Ecto neural progenitor cell (in vitro differentiated cells): ENCODE measurements around the gene GNAQ.

Source experiments
- DNase-seq: peaks from one replicate; pipeline ENCODE4 v3.0.0-alpha.2; 2018; ENCODE audit warnings: low spot score

Gene GNAQ

DNA sequence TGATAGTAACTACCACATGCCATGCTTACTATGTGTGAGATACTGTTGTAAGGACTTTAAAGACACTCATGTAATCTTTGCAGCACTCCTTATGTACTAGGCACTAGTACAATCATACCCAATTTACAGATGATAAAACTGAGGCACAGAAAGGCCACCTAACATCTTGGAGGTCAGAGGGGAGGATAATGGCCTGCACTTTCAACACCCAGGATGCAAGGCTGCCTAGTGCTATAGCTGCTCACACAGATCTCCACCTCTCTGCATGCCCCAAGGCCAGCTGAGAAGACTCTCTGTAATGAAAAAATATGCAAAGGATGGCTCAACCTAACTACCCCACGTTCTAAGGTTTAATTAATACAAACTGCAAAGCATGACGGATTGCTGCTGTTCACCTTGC lies 57.2 kb downstream of the GNAQ start:
- DNase-seq, result no peak

DNA sequence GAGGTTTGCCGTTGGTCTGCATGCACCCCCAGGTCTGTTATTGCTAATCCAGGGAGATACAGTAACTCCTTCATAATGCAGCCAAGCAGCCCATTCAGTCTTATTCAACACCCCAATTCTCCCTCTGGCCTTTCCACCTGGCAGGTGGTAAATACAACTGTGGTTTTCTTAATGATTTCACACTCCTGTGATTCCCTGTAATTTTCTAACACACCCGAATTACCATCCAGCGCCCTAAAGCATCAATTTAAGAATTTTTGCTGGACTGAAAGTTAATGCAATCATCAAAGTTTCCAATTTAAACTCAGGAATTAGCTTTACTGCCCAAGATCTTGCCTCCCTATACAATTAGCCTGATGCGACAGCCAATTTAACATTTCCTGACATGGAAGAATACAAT lies 62.5 kb downstream of the GNAQ start:
- DNase-seq, result no peak

DNA sequence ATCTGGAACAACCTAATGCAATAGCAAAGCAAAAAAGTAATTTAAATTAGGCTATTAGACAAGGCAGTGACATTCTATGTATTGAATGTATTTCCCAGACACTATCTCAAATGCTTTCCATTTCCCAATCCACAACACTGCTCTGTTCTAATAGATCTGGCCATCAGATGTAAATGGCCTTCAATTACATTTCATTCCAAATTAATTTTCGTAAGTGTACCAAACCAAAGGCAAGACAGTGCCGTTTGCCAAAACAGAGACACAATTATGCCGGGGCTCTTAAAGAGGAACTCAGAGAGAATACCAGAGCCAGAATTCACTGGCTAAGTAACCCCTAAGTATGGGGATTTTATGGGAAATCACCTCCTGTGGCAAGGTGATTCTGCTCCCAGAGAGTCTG lies 63.1 kb downstream of the GNAQ start:
- DNase-seq, result no peak

DNA sequence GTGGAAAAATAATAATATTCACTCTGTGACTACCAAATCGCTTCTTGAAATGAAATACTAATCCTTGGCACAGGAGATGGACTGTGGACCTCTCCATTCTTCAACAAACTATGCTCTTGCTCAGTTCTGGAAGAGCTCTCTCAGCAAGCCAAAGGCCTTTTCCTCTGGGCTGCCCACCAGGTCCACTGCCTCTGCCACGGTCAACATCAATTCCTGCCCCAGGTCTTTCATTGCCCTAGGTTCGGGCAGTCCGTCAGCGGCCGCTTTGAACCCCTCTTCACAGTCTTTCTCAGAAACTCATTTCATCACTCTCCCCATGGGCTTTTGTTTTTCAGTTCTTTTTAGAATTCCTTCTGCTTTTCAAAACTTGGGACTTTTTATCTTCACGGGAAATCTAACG lies 64.9 kb downstream of the GNAQ start:
- no peak for DNase-seq

DNA sequence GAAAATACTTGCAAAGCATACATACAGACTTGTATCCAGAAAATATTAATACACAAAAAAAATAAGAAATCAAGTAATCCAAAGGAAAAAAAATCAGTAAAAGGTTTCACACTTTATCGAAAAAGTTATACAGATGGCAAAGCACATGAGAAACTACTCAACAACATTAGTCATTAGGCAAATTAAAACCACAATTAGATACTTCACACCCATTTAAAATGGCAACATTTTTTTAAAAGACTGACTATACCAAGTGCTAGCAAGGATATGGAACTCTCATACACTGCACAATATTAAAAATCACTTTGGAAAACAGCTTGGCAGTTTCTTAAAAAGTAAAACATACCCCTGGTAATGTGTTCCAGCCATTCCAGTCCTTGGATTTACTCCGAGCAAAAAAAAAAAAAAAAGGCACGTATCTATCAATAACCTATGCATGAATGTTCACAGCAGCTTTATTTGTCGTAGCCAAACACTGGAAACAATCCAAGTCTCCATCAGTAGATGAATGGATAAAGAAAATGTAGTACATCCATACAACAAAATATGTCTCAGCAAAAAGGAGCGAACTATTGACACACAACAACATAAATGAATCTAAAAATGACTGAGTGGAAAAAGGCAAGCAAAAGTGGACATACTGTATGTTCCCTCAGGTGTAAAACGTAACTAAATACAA lies 66.0 kb downstream of the GNAQ start:
- no peak for DNase-seq

DNA sequence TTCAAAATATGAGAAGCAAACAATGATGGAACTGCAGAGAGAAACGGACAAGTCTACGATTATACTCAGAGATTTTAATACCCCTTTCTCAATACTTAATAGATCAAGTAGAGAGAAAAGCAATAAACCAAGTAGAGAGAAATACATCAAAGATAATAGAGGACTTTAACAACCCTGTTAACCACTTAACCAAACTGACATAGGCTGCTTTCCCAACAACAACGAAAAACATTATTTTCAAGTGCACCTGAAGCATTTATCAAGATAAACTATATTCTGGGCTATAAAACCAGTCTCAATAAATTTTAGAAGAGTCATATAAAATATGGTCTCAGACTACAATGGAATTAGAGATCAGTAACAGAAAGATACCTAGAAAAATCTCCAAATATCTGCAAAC lies 67.4 kb downstream of the GNAQ start:
- no peak for DNase-seq

DNA sequence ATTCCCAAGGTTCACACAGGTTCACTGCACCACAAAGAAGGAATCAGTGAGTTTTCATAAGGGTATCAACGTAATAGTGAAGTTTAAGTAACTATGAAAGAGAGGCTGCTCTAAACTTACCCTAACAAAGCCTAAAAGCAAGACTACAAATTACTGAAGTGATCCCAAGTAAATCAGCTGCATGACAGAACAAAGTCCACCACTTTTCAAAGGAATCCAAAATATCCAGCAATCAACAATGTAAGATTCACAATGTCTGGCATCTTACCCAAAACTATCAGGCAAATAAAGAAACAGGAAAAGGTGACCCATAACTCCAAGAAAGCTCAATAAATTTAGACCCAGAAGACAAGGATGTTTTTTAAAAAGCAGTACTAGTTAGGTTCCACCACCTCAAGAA lies 70.1 kb downstream of the GNAQ start:
- DNase-seq, result no peak

DNA sequence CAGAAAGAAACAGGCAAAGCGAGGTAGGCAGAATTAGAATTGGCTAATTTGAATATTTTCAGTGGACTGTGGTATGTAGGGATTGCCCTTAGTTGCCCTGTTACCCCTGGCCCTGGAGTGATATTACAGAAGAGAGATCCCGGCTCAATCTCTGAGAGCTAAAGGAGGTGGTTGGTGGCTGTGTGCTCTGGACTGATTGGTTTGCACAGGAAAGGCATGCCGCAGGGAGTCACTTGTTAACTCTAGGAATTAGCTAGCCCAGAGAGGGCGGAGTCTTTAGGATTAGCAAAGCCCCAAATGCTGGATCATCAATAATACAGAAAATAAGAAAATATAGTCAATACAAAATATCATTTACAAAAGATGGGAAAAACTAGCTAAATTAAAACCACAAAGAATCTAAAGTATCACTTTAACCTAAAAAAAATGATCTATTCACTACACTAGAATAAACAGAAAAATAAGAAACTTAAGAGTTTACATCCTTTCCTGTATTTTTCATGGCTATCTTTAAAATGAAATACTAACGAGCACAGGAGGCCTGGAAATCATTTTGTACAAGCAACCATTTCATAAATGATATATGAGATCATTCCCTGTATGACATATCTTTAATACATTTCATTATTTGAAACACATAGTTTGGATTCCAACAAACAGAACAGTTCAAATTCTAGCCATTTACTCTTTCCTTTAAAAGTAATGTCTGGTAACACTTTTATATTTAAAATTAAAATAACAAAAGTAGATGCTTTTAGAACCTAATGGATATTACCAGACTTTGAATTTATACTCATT lies 71.1 kb downstream of the GNAQ start:
- peak; percentile 56 for DNase-seq

DNA sequence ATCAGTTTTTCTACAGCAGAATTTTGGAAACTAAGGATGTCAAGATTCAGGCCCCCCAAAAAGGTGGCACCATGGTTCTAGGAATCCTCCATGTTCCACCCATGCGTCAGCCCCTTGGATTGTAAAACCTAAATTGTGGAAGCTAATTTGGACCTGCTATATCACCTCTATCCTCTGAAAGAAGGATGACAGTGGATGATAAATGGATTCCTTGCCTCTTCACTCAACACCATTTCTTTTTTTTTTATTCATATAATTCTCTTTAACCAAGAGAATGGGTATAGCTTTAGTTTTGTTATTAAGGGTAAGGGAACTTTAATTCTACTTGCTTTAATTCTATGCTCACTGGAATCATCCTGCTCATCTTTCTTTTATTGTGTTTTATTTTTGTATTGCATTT lies 71.8 kb downstream of the GNAQ start:
- DNase-seq, result no peak

DNA sequence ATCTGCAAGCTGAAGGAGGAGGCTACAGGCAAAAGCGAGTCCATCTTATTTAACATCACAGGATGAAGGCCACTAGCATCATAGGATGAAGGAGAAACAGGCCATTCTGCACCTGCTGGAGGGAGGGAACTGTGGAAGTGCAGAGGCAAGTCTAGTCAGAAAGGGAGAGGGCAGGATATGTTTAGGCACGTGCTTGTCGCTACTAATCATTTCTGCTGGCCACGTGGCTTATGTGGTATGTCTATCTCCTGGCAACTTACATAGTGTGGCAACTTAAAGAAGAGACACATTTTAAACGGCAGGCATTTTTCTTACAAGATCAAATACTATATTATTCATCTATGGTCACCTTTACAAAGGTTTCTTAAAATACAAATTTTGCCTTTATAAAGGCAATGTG lies 74.0 kb downstream of the GNAQ start:
- no peak for DNase-seq

DNA sequence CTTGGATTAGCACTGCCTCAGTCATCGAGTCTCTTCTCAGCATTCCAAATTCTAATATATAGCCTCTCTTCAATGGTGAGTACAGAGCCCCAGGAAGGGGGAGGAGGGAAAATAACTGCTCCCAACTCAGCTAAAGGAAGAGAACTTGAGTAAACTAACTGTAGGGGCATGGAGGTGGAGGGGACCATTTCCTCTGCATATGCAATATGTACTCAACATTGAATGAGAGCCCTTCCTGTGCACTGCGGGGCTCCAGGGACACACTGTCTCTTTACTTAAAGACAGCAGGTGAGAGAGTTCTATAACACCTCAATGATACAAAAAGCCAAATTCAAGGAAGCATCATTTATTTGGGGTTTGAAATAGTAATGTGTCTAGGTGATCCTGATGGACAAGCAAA lies 75.1 kb downstream of the GNAQ start:
- no peak for DNase-seq

DNA sequence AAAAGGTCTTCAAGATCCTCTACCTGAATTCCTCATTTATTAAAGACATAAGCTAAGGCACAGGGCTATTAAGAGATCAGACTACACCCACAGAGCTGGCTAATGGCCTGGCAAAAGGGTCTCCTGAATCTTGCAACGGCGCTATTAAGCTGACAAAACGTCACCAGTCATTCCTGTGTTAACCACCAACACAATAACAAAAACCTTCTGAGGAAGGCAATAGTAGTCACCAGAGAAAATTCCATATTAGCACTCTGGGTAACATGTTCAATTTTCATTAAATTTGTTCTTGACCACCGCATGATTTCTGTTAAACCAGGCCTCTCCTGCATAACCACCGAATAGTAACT lies 77.0 kb downstream of the GNAQ start:
- DNase-seq, result no peak

DNA sequence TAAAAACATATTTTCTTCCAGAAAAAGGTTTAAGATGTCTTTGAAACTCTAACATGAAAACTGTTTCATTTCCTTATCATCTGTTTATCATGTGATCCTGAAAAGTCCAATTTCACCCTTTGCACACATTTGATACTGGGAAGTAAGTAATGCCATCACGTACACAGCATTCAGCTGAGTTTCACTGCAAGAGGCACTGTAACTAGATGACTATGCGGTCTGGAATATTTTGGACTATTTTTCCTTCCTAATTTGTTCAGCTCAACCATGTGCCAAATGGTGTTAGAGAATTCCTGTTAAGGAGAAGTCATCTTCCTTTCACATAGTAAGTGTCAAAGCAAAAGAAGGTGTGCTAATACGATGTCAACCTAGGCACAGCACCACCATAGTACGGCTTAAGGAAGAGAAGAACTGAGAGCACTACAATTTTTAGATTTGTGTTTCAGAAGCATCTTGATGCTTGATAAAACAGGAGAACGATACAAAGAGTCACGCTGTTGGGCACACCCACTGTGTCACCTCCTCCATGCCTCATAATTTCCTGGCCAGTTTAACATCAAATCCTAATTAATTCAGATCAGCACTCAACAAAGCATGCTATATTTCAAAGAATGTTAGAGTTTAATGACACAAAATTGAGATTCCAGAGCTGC lies 77.5 kb downstream of the GNAQ start:
- DNase-seq, result no peak

DNA sequence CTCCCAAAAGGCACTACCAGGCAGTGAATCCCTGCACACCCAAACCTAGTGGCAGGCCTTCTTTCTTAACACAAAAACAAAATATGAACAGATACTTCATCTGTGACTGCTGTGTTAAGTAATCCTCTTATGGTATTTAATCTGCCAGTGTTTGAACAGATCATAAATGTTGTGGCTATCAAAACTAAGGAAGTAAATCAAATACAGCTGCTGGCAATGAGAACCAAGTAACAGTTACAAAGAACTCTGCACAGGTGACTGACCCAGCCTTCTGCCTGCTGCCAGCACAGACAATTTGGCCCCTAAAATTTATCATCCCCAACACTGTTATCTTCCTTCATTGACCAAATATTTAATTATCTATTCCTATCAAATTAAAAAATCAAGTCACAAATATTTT lies 78.0 kb downstream of the GNAQ start:
- DNase-seq, result no peak

DNA sequence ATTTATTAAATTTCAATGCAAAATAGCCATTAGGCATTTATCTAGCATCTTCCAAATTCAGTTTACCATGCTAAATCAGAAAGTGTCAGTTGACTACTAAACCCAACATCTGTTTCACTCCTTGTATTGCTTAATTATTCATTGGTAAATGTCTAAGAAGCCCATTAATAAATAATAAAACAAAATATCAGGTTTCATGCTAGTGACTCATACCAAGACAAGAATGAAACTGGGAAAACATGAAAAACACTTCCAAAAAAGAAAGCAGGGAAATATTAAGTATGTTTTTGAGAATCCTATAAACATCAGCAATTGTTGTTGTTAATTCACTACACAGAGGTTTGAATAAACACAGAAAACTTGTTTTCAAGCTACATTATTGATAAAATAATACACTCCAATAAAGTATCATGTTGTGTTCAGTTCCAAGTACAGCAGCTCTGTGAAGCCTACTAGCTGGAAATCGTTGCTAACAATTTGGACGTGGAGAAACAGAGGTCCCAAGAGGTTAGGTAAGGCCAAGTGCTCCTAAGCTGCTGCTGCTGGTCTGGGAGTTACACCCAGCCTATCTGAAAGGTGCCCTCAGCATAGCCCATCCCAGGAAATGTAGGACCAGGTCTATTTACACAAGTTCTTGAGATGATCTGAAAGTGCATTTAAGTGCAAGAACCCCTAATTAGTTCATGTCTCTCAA lies 78.8 kb downstream of the GNAQ start:
- no peak for DNase-seq

DNA sequence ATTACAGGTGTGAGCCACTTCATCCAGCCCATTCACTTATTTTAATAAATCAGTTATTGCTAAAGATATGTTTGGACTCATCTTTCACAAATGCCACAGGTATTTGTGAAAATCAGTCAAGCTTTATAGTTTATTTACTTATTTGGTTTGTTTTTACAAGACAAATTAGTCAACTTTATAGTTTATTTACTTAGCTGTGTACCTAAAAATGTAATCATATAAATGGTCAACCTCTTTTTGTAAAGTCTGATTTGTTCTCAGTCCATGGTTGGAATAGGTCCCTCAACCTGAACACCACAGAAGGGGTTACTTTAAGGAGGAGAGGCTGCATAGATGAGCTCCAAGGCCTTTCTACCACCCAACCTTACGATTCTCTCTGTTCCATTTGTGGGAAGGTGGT lies 80.2 kb downstream of the GNAQ start:
- no peak for DNase-seq

DNA sequence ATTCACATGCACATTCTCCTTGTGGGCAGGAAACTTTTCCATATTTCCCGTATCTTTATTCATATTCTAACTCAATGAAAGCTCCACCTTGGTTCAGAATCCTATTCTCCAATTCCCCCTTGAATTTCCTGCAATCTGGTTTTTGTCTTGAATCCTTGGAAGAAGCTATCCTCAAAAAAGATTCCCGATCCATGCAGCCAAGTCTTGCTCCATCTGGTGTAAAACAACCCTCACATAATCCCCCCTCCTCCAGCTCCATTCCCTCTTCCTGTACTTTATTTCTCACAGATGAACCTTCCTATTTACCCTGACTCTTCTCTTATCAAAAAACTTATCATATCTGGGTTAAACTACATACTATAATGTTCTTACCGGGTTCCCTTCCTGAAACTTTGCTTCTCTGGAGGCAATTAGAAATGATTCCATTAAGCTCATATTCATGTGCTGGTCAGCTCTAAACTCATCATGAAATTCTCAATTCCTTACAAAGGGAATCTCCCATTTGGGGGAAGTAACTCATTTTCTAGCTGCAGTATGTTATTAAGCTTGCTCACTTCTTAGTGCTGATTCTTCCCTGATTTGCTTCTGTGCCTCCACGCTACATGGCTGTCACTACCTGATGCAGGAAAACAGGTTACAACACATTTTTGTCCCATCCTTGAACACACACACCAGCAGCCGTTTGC lies 81.7 kb downstream of the GNAQ start:
- no peak for DNase-seq

DNA sequence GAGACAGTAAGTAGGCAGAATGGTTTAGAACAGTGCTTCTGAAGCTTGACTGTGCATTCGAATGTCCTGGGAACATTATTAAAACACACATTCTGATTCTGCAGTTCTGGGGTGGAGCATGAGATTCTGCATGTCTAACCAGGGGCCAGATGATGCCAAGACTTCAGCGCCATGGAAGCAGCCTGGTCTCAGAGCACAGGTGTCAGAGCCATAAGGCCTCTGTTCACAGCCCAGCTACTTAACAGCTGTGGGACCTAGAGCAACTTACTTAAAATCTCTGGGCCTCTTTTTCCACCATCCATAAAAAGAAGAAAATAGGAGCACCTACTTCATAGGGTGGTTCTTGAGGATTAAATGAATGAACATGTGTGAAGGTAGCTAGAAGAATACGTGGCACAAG lies 84.0 kb downstream of the GNAQ start:
- no peak for DNase-seq

DNA sequence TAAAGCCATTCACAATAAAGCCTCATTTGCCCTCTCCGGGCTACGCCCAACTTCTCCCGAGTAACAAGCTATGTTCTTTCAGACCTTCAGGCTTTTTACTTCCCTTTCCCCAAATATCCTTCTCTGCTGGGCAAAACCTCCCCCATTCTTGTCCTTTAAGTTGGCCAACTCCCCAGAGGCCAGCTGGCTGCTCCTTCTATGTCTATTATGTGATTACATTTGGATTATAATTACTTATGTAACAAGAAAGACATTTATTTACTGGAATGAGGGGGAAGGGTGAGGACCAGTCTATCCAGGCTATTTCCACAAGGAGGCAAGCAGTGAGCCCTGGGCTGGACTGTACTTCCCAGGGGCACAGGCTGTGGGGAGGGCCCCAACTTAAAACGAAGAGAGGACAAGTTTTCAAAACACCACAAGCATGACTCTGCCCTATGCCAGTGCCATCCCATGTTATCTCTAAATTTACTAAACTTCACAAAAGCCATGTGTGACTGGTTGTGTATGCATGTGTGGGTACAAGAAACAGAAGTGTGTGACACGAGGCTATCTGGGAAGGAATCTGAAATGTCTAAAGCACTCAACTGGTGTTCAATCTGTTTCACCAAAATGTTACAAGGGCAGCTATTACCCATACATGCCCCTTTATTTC lies 84.5 kb downstream of the GNAQ start:
- no peak for DNase-seq

DNA sequence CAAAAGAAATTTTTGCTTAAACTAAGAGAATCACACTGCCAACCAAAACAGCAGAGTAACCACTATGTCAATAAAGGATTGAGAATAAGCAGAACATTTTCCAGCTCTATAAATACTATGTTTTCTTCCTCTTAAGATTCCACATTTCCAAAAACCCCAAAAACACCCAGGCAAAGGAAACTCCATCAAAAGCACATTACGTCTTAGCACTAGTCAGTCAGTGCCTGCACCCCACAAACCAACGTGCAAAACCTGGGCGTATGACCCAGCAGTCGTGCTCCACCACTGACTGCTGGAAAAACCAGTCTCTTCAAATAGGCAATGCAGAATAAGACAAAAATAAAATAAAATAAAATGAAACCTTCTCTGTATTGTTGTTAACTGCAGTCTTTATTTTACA lies 85.3 kb downstream of the GNAQ start:
- DNase-seq, result no peak

DNA sequence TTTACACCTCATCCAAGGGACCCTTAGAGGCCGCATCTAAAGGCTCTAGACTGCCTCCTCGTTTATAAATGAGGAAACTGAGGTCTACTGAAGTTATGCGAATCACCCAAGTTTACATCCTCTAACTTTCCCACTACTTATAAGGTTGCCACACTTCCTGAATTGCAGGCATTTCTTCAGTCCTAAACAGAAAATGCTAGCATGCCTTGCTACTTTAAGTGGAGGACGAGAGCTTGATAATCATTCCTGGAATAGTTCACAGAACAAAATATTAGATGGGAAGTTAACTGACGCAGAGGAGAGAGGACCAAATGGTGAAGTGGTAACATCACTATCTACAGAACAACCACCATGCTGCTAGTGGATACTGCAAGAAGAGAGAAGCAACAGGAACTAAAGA lies 85.8 kb downstream of the GNAQ start:
- DNase-seq, result no peak
